ENCODE results near the gene GLDC.

Gene GLDC

DNA sequence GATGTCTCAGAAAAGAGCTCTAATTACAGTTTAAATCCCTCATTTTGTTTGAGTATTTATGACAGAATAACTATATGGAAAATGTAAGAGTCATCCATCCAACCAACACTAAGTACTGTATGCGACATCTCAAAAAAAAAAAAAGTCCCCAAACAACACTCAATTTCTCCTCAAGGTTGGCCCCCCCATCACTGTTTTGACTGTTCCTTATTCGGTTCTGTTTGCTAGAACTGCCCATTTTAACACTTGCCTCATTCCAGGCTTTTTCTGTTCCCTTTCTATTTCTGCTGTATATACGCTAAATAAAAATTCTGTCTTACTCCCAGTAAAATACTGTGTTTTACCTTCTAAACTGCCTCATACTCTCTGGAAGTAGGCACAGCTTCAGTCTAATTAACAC lies 25.2 kb downstream of the GLDC start:
- DNase-seq (ENCODE audit: low read depth) = no peak

DNA sequence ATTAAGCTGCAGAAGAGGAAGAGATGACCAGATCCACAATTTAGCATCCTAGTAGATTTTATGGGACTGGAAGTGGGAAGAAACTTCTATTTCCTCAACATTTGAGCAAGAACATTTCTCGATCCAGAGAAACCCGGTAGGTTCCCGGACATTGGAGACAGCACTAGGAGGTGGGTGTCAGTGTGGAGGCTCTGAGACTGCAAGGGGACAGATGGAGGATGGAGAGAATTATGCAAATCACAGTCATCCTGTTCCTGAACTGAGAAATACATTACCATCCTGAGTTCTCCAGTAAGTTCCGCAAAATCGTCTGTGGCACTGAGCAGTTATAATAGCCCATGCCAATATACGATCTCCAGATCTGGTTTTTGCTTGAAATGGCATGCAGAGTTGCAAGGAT lies 25.6 kb downstream of the GLDC start:
- DNase-seq (ENCODE audit: low read depth) = no peak

DNA sequence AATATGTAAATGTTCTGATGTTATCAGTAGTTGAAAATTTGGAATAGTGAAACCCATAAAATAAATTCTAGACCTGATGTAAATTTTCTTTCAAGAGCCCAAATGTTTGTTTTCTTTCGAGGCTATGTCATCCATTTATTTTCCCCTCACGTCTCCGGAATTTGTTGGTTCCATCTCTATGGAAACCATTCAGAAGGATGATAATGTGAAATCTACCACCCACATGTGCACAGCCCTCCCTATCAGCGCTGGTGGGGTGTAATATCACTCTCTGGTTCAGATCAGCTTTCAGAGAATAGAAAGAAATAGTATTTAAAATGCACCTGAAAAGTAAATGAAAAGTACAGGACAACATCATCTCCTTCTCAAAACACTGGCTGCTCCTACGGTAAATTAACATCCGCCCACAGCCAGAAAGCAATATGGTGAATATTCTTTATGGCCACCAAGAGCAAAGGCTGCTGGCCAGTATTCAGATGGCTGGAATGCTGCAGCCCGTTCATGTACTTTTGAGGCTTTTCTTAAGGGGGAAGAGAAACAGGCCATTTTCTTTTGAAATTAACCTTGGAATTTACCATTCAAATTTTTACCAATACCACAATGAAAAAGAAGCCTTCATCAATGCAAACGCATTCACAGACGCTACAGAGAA lies 28.5 kb downstream of the GLDC start:
- no peak for DNase-seq (ENCODE audit: low read depth)

DNA sequence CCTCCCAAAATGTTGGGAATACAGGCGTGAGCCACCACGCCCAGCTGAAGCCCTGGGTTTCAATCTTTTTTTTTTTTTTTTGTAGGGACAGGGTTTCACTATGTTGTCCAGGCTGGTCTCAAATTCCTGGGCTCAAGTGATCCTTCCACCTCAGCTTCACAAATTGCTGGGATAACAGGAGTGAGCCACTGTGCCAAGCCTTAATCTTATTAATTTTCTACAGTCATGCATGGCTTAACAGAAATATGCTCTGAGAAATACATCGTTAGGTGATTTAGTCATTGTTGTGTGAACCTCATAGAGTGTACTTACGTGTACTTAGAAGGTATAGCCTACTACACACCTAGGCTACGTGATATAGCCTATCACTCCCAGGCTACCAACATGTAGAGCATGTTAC lies 31.0 kb downstream of the GLDC start:
- no peak for DNase-seq (ENCODE audit: low read depth)

DNA sequence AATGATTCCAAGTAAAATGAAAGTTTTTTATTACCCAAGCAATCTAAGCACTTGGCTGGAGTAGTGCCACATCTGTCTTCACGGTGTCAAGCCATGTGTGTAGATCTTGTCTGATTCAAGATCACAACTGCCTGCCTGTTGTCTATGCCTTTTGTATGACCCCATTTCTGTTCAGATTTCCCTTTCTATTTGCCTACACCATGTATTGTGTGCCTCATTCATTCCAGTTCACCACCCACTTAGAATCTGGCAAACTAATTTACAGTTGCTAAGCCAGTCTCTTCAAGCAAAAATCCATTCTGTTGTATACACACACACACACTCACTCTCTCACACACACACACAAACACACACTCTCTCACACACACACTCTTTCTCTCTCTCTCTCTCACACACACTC lies 33.7 kb downstream of the GLDC start:
- no peak for DNase-seq (ENCODE audit: low read depth)

DNA sequence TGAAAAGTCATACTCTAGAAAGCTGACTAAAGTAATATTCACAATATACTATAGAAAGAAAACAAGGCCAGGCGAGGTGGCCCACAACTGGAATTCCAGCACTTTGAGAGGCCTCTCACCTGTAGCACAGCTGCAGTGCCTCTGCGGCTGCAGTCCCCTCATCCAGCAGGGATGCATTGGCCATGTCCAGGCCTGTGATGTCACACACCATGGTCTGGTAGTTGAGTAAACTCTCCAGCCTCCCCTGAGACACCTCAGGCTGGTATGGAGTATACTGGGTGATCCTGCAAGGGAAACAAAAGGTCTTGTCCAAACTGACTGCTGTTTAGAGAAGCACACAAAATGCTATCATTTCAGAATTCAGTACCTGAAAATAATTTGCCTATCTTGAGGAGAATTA lies 35.5 kb downstream of the GLDC start:
- DNase-seq (ENCODE audit: low read depth) = no peak

DNA sequence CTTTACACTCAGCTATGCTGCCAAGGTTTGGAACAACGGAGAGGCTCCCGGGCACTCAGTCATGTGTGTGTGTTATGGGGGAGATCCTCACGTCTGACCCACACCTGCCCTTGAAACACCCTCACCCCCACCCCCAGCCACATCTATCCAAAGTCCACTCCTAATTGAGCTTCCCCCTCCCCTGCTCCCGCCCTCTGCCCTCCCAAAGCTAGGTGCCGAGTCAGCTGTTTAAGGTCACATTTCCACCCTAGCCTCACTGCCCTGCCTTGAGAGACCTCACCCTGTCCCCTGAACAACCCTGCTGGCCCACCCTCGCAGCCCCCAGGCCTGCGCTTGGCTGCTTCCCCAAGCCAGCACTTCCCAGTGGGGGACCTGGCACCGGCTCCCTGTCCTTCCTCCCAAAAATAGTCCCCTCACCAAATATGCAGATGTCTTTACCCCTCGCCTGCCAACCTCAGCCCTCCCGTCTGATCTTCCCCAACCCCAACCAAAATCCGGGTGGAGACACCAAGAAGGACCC lies 36.0 kb downstream of the GLDC start:
- DNase-seq (ENCODE audit: low read depth) = no peak

DNA sequence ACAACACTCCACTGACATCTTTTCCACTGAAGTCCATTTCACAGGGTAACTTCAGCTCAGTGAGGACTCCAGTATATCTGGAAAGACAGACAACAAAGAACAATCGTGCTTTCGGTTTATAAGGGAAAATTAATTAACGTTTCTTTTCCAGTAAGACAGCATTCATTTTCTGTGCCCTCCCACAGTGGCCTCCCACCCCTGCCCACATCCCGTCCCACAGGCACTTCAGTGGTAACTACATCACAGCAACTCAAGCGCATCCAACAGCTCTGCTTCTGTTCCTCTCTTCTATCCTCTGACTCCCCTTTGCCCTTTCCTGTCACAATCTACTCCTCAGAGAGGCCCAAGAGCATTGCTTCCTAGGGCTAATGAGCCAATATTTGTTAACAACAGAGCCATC lies 40.3 kb downstream of the GLDC start:
- DNase-seq (ENCODE audit: low read depth) = no peak

DNA sequence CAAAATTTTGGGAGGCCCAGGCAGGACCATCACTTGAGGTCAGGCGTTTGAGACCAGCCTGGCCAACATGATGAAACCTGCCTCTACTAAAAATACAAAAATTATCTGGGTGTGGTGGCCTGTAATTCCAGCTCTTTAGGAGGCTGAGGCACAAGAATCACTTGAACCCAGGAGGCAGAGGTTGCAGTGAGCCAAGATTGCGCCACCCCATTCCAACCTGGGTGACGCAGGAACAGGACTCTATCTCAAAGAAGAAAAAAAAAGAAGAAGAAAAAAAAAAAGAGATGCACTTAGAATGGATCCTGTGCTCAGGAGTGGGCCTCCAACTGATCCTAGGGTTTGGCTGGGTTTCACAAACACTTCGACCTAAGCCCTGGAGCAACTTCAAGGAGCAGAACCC lies 45.1 kb downstream of the GLDC start:
- DNase-seq (ENCODE audit: low read depth) = no peak

DNA sequence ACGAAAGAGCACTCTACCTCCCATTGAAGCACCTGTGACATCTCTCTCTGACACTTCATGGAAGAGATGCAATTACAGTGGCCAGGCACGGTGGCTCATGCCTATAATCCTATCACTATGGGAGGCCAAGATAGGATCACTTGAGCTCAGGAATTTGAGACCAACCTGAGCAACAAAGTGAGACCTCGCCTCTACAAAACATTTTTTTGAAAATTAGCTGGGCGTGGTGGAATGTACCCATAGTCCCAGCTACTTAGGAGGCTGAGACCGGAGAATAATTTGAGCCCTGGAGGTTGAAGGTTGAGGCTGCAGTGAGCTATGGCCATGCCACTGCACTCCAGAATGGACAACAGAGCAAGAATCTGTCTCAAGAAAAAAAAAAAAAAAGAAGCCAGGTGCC lies 45.5 kb downstream of the GLDC start:
- DNase-seq (ENCODE audit: low read depth) = no peak

DNA sequence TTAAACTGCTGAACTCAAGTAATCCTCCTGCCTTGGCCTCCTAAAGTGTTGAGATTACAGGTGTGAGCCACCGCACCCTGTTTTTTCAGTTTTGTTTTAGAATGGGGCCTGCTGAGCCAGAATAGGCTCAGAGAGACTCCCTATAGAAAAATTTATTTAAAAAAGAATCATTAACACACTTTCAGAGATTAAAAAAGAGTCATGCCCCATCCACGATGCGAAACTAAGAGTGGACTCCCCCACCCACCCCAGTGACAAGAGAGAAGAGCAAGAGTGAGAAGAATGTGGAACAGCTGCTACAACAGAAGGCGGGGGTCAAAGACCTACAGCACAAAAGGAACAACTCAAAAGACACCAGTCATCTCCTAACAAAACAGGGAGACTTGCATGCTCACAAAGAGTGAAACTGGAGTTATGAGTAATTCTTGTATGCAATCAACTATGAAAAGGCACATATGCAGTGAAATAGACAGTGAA lies 47.2 kb downstream of the GLDC start:
- DNase-seq (ENCODE audit: low read depth) = no peak

DNA sequence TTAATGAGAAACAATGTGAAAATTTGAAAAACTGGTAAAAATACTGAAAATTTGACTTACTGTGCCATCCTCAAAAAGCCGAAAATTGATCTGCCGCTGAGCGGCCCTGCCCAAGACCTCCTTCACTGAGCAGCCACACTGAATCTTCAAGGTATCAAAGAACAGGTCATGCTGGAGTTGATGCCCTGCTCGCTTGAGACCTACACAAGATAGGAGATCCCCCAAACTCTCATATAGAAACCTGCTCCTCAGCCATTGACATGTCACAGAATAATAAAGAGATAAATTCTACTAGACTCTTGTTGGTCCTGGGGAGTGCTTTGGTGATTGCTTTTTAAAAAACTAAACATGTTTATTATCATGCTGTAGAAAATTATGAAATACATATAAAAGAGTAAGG lies 52.7 kb downstream of the GLDC start:
- DNase-seq (ENCODE audit: low read depth) = no peak

DNA sequence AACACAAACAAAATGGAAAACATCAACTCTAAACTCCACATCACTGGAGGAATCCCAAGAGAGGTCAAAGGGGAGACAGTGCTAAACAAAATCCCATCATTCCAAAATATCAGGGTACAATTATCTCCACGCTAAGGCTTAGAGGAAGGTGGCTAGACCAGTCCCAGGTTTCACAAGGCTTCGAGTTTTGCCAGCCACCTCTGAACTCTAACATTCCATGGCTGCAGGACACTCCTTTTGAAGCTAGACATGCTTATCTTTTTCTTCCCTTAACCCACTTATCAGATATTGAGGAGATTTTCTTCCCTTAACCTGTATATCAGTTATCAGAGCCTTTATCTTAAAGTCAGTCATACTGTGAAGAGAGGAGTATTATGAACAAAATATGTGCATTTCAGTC lies 53.3 kb downstream of the GLDC start:
- no peak for DNase-seq (ENCODE audit: low read depth)

DNA sequence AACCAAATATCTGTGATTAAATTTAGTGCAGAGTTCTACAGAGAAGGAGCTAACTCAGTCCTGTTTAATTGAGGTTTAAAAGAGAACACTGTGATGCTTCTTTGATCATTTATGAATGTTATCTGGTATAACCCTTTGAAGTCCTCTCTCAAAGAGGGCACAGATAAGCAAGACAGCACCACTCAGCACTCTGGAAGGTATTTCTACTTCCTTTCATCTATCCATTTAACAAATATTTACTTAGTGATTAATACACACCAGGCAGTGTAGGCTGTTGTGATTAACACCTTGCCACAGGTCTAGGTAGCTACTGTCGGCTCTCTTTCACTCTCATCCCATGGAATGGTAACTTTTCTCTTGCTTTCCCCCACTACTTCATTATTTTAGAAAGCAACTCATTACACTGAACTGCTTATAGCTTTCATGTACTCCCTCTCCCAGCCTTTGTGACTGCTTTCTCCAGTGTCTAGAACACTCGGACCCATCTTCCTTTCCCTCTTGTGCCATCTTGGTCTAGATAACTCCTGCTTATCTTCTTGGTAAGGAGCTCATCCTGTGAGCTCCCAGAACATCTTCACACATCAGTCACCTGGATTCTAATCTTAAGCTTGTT lies 54.7 kb downstream of the GLDC start:
- no peak for DNase-seq (ENCODE audit: low read depth)

DNA sequence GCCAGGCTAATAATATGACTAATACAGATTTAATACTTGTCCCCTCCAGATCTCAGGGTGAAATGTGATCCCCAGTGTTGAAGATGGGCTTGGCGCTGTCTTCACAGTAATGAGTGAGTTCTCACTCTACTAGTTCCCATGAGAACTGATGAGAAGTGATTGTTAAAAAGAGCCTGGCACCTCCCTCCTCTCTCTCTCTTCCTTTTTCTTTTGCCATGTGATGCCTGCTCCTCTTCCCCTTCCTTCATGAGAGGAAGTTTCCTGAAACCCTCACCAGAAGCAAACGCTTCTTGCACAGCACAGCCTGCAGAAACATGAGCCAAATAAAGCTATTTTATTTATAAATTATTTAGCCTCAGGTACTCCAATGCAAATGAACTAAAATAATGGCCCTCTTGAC lies 55.2 kb downstream of the GLDC start:
- DNase-seq (ENCODE audit: low read depth) = no peak

DNA sequence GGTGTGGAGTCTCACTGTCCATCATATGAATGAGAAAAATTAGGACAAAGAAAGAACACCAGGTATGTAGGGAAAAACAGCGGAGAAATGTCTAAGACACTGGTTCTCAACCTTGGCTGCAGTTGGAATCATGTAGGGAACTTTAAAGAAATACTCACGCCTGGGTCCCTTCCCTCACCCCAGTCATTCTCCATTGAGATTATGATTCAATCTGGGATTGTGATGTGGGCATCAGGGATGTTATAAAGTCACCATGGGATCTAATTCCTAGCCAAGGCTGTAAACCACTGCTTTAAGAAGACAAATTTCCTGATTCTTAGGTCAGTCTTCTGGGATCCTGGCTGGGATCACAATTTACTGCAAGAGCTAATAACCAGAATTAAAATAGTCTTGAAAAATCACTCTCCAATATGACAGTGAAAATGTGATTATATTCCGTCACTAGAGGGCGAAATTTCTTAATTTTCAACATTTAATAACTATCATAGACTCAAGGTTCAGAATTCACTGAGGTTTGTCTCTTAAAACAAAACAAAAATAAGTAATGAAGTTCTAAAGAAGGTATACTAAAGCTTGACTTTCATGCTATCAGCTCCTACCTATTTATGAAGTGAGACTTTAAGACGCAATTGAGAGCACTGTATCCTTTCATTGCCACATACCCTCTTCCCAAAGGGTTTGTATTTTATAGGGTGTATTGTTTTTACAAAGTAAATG lies 60.5 kb downstream of the GLDC start:
- no peak for DNase-seq (ENCODE audit: low read depth)

DNA sequence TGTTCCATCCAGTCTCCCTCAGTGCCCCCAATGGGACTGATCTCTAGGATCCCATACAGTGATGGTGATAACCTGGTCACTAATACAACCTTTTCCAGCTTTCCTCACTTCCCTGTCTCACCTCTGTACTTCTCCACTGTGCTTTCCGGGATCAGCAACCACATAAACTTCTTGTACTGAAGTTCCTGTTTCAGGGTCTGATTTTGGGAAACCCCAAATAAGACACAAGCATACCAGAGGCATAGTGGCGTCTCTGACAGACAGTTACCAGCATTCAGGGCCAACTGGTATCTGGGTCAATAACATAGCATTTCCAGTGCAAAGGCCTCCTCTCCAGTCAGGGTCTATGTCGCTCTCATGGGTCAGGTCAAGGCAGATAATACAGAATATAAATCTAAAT lies 64.3 kb downstream of the GLDC start:
- no peak for DNase-seq (ENCODE audit: low read depth)

DNA sequence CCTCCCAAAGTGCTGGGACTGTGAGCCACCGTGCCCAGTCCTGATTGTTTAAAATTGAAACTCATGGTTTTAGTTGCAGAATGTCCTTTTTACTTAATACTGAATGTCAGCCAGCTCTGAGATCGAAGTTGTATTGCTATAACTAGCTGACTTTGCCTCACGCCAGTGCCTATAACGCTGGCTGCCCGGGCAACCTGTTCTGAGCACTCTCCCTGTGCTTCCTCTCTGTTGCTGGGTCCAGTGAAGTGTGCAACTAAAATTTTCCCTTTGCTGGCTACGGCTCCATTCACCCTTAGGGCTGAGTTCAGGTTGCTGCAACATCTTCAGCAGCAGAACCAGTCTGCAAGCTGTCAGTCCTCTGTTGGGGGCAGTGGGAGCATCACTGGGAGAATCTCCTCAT lies 65.9 kb downstream of the GLDC start:
- DNase-seq (ENCODE audit: low read depth) = no peak

DNA sequence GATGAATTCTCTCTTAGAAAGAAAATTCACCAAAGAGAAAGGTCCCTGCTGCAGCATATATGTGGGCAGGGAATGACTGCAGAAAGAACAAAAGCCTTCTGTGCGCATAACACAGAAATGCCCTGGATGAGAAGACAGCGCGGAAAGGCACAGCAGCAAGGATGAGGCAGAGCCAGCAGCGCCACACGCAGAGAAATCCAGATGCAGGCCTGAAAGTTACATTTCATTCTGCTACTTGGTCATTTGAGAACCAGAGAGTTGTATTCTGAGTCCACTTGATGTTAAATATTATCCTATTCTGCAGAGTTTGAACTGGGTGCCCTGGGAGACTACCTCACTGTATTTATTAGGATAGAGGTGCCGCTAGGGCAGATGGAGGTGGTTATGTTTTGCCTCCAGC lies 68.5 kb downstream of the GLDC start:
- no peak for DNase-seq (ENCODE audit: low read depth)

DNA sequence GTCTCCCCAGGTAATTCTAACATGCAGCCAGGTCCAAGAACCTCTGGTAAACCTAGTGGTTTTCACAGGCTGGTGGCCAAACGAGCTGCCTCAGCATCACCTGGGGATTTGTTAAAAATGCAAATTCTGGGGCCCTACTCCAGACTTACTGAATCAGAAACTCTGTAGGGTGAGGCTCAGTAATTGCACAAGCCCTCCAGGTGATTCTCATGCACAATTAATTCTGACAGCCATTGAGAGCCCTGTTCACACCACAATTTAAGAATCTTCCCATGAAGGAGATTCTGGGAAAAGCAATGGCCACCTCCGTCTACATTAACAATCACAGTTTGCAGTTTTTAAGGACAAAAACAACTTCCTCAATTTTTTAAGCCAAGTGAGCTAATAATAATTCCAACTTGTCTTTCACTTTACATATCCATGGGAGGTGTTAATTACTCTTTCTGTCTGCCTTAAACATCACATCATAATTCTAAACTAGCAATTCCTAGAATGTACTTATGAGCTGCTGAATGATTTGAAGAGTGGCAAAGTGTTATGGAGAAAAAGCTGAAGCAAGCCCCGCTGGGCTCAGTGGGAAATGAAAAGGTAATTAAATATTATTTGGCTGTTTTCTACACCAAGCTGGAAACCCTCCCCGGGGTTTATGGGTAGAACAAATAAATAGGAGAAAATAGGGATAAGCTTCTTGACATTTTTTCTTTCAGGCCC lies 70.0 kb downstream of the GLDC start:
- no peak for DNase-seq (ENCODE audit: low read depth)

DNA sequence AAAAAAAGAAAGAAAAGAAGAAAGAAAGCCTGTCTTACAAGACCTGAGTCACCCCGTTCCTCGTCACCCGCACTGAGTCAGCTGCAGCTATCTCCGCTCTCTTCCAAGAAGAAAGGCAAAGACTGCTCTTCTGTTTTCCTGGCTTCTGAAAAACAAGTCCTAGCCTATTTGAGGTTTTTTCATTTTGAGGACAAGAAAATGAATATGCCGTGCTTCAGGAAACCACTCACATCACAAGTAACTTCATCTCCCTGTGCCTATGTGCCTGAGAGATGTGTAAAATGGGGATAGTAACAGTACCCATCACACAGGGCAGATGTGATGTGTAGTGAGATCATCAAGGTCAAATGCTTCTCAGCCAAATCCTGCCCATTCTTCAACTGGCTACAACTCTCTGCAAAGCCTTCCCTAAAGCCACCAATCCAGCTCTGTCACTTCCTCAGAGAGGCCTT lies 78.4 kb downstream of the GLDC start:
- no peak for DNase-seq (ENCODE audit: low read depth)

DNA sequence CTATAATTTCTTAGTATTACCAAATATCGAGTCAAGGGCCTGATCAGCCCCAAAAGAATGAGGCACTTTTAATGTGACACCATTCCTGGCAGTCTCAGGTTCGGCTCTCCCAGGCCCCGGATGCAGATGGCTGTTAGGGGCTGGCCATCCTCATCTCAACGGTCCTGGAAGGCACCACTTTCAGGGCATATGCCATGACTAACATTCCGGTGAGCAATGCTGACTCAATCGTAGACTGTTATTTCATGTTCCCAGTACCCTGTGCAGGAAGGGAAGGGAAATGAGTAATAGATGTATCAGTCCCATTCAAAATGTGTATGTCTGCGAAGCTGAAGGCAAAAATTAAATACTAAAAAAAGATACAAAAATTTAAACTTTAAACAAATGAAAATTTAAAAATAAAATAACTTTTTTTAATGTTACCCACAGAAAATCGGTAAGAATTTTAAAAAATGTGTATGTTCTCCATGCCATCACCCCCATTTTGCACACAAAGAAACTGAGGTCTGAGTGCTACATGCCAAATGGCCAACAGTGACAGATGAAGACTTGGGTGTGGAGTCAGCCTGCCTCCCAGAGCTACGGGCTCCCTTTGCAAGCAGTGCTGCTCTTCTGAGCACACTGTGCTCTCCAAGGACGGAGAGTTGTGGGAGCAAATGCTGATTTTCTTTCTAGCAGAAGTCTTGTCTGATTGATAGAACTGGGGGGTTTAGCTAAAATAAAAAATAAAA lies 79.0 kb downstream of the GLDC start:
- DNase-seq (ENCODE audit: low read depth) = no peak
